Measurements from ENCODE around the gene TMEM52.

Gene TMEM52

DNA sequence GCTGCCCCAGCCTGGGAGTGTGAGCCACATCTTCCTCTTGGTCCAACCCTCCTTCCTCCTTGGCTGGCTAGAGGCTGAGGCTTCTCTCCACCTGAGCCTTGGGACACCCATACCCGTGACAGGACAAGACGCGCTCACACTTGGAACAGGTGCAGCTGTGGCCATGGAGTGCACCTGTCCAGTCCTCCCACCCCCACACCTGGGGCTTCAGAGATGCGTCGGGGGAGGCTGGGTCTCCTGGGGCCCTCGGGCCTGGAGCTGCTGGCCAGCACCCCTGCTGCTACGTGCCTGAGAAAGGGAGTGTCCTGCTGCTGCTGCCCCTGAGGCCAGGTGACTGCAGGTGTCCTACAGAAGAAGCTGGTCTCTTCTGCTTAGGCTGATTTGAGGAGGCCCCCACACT, 37.0 kb upstream of the TMEM52 start:
- no peak overlapping the region for H3K4me3 ChIP-seq (ENCODE audit: low read length)
- TF ChIP-seq ZNF274 (IDR thresholded peaks at IDR 0.05; ENCODE audit: low read depth, low read length): no peak

DNA sequence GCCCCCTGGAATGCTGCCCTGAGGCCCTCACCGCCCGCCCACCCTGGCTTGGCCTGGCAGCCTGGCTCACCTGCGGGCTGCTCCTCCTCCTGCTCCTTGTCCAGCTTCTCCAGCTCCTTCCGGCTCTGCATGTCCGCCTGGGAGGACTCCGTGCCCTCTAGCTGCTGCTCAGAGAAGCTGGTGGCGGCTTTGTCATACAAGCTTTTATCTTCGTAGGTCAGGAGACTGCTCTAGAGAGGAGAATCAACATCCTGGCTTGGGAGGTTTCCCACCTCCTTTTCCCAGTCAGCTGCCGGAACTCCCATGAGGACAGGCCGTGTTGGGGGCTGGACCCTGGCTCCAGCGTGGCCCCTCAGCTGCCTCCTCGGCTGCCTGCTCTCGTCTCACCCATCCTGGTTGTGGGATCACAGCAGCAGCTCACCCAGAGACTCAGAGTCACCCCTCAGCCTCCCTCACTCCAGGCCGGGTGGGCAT, 36.6 kb upstream of the TMEM52 start:
- no peak overlapping the region for H3K4me3 ChIP-seq (ENCODE audit: low read length)
- no peak for TF ChIP-seq ZNF274 (IDR thresholded peaks at IDR 0.05; ENCODE audit: low read depth, low read length)

DNA sequence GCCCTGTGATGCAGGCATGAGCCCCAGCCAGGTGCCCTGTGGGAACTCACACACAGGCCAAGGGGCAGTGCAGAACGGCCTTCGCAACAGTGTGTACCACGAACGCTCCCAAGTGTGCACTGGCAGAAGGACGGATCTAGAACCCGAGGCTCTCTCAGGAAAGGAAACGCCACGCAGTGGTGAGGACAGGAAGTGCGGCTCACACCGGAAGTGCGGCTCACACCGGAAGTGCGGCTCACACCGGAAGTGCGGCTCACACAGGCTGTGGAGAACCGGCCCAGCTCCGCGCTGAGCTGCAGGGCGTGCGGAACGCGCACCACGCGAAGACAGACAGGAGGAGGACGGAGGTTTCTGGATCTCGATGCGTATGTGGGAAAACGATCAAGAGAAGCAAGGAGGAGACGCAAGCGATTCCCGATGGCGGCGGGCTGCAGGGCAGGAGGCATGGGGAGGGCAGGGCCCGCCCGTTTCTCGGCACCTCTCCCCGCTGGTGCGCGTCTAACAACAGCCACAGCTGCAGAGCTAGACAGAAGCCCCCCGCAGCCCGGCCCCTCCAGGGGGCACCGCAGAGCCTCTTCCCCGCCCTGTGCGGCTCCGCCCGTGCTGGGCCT, 35.9 kb upstream of the TMEM52 start:
- no peak overlapping the region for H3K4me3 ChIP-seq (ENCODE audit: low read length)
- TF ChIP-seq ZNF274 (IDR thresholded peaks at IDR 0.05; ENCODE audit: low read depth, low read length): no peak

DNA sequence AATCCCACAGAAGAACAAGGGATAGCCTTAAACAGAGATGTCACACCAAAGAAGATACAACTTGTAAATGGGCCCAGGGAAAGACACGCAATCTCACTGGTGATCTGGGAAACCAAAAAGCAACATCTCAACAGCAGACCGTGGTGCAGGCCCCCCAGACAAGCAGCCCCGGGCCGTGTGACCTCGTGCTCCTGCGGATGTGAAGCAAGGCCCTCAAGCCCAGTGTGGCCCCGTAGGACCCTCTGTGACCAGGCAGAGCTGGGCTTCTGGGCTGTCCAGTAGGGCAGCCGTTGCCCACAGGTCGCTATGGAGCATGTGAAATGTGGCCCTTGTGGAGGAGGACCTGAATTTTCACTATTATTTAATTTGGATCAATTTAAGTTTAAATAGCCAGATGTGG, 34.9 kb upstream of the TMEM52 start:
- no peak overlapping the region for H3K4me3 ChIP-seq (ENCODE audit: low read length)
- TF ChIP-seq ZNF274 (IDR thresholded peaks at IDR 0.05; ENCODE audit: low read depth, low read length): no peak

DNA sequence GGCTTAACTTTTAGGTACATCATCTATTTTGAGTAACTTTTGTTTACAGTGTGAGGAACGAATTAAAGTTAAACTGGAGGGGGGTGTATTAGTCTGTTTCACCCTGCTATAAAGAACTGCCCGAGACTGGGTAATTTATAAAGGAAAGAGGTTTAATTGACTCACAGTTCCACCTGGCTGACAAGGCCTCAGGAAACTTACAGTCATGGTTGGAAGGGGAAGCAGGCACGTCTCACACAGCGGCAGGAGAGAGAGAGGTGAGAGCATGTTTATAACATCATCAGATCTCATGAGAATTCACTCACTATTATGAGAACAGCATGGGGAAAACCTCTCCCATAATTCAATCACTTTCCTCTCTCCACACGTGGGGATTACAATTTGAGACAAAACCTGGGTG, 31.9 kb upstream of the TMEM52 start:
- TF ChIP-seq ZNF274 (IDR thresholded peaks at IDR 0.05; ENCODE audit: low read depth, low read length): no peak
- H3K4me3 ChIP-seq (ENCODE audit: low read length): no peak overlapping the region

DNA sequence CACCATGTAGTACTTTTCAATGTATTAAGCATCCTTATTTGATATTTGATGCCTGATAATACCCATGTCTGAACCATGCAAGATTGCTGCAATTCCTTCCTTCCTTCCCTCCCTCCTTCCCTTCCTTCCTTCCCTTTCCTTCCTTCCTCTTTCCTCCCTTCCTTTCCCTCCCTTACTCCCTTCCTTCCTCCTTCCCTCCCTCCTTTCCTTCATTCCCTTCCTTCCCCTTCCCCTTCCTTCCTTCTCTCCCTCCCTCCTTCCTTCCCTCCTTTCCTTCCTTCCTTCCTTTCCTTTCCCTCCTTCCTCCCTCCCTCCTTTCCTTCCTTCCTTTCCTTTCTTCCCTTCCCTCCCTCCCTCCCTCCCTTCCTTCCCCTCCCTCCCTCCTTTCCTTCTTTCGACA, 29.7 kb upstream of the TMEM52 start:
- TF ChIP-seq ZNF274 (IDR thresholded peaks at IDR 0.05; ENCODE audit: low read depth, low read length): no peak

DNA sequence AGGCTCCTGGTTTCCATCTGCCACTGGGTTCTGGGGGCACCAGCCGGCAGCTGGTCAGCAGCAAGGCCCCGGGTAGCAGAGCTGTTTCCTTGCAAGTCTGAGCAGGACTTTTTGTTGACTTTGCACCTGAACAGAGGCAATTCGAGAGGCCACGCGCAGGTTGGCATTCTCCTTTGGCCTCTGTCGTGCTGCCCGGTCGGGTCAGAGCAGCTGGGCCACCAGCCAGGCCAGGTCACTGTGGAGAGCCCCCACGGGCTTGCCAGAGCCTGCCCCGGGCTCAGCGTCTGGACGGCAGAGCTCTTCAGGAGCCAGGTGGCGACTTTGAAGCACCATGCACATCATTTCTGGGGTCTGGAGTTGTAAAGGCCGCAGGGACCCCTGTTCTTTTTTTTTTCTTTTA, 28.4 kb upstream of the TMEM52 start:
- no peak for TF ChIP-seq ZNF274 (IDR thresholded peaks at IDR 0.05; ENCODE audit: low read depth, low read length)
- H3K4me3 ChIP-seq (ENCODE audit: low read length): no peak overlapping the region

More for the DNA sequence above, 29.7 kb upstream of the TMEM52 start:
- no peak overlapping the region for H3K4me3 ChIP-seq (ENCODE audit: low read length)

DNA sequence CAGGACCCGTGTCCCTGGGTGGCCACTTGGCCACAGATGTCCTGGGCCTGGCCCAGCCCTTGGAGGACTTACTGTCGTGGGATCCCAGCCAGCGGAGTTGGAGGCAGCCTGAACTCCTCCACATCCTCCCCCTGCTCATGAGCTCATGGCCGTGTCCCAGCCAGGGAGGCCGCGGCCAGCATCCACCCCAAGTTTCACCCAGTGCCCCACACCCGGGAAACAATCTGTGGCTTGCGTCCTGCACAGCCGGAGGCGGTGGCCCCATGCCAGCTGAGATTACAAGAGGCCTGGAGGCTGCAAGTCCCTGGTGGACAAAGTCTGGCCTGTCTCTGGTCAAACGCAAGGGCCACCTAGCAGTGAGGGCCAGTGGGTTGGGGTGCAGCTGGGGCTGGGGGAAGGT, 27.5 kb upstream of the TMEM52 start:
- H3K4me3 ChIP-seq (ENCODE audit: low read length): no peak overlapping the region
- no peak for TF ChIP-seq ZNF274 (IDR thresholded peaks at IDR 0.05; ENCODE audit: low read depth, low read length)

DNA sequence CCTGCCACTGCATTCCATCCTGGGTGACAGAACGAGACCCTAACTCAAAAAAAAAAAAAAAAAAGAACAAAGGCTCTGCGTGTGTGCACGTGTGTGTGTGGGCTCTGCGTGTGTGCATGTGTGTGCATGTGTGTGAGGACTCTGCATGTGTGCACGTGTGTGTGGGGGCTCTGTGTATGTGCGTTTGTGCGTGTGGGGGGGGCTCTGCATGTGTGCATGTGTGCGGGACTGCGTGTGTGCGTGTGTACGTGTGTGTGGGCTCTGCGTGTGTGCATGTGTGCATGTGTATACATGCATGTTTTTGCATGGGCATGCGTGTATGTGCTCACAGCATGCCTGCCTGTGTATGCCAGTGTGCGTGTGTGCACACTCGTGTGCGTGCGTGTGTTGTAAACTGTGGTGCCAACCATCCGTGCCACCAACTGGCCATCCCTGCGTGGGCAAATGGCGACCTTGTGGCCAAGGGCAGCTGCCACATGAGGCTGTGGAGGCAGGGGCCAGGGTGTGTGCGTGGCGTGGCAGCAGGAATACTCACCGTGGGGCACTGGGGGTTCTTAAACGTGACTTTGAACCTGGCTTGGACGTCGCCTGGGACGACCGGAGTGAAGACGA, 26.8 kb upstream of the TMEM52 start:
- H3K4me3 ChIP-seq (ENCODE audit: low read length): no peak overlapping the region
- TF ChIP-seq ZNF274 (IDR thresholded peaks at IDR 0.05; ENCODE audit: low read depth, low read length): no peak

DNA sequence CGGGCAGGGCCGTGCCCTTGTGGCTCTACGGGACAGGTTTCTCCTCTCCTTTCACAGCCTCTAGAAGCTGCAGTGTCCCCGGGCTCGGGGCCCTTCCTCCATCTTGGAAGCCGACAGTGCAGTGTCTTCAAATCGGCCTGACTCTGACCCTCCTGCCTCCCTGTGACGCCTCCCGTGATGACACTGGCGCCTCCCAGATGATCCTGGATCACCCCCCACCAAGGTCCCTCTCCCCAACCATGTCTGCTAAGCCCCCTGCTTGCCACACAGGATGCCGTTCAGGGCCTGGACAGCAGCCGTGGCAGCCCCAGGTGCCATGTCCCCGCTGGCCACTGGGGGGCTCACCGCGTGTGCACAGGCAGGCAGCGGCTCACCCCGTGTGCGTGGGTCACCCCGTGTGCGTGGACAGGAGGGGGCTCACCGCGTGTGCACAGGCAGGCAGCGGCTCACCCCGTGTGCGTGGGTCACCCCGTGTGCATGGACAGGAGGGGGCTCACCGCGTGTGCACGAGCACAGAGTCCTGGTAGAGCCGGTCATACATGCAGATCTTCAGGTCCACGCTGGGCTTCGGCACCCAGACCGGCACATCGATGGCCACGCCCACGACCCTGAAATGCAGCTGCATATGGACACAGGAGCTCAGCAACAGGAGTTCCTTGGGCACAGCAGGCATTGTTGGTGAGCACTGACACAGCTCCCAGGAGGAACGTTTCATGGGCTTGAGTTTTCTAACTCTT, 24.9 kb upstream of the TMEM52 start:
- no peak overlapping the region for H3K4me3 ChIP-seq (ENCODE audit: low read length)
- no peak for TF ChIP-seq ZNF274 (IDR thresholded peaks at IDR 0.05; ENCODE audit: low read depth, low read length)

DNA sequence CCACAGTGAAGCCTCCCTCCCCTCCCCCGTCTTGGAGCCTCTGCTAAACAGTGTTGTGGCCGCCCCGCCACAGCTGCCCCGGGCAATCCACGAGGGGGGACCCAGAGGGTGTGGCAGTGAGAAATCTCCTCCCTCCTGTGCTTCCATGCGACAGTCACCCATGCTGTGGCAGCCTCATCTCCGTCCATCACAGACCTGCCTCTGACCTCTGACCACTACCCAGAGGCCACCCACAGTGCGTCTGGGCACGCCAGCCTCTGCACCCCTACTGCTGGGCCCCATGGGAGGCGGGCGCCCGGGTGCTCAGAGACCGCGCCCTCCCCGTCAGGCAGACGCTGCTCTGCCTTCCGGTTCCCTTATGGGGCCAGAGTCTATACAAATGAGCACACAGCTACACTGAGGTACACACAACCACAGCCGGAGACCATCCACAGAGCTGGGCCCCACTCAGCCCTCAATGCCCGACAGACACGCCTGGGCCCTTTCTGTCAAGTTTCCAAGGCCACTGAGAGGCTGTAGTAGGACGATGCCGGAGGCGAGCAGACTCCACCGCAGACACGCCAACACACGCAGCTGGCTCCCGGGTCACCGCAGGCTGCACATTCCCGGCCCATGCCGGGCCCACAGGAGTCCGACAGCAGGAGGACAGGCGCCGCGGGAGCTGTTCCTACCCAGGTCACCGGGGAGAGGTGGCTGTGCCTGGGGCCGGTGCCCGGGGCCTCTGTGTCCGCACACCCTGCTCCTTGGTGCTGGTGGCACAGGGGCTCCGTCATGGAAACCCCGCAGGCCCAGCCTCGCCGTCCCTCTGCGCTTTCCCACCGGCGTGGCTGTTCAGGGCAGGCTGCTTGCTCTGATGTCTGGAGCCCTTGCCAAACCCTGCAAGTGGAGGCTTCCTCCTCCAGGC, 23.9 kb upstream of the TMEM52 start:
- H3K4me3 ChIP-seq (ENCODE audit: low read length): no peak overlapping the region
- TF ChIP-seq ZNF274 (IDR thresholded peaks at IDR 0.05; ENCODE audit: low read depth, low read length): no peak

DNA sequence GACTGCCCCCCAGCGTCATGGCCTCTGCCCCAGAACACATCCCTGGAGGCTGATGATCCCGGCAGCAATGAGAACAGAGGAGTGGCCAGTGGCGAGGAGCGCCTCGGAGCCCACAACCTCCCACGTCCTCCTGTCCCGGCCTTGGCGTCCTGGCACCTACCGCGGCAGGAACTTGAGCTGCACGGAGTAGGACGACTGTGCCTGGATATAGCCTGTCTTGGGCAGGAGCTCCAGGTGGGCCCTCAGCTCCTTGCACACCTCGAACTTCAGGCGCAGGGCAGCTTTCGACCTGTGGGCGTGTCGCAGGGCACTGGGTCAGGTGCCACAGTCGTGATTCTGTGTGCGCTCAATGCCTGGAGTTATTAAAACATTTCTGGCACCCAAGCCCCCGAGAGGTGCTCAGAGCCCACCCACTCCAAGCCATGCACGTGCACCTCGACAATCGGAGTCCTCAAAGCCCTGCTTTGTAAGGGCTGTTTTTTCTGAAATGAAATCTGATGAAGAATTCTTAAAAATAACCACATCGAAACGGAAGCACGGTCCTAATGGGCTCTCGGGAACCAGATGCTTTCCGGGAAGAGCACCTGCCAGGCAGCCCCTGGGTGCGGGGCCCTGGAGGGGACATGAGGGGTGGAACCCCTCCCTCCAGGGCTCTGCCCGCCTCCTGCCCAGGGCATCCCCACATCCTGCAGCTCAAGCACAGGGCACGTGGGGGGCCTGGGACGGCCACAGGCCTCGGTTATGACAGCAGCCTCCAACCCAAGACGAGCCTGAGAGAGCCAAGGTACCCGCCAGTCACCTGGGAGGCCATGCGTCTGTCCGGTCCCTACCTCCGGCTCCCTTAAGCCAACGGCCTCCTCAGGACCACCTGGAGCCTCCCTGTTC, 23.0 kb upstream of the TMEM52 start:
- no peak for TF ChIP-seq ZNF274 (IDR thresholded peaks at IDR 0.05; ENCODE audit: low read depth, low read length)
- H3K4me3 ChIP-seq (ENCODE audit: low read length): no peak overlapping the region

DNA sequence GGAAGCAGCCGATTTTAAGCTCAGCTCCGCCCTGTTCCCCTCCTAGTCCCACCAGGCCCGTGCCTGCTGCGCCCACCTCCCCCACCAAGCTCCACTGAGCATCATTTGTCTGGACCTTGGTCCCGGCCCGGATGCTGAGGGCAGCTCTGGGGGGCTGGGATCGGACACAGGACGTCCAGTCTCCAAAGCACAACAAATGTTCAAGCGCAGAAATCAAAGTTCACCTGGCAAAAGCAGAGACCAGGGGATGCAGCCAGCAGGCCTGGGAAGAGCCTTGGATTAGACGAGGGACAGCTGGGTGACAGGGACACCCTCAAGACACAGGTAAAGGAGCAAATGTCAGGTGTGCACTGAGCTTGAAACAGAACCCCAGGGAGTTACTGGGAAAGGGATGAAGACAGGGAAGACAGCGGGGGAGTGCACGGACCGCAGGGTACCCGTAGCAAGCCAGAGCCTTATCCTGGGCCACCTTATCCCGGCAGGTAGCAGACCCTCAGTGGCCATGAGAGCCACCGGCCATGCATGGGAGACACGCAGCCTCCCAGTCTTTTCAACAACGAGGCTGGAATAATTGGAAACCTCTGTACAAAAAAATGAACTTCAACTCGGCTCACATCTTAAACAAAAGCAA, 22.2 kb upstream of the TMEM52 start:
- TF ChIP-seq ZNF274 (IDR thresholded peaks at IDR 0.05; ENCODE audit: low read depth, low read length): no peak
- H3K4me3 ChIP-seq (ENCODE audit: low read length): no peak overlapping the region
